GM19438 (cell line): Measurements from ENCODE around the gene PM20D1.
"Not testable (repeated sequence)": the region's sequence is repeated elsewhere in the genome, so short reads cannot be mapped to it uniquely, and the experiment has no call there.

ENCODE experiments used
- ATAC-seq: cut with Tn5 transposase; IDR thresholded peaks from one replicate; pipeline ENCODE4 v1.9.1; 2021; ENCODE audit warnings: low read depth; ENCODE audit not compliant: unreplicated experiment

Gene PM20D1

DNA sequence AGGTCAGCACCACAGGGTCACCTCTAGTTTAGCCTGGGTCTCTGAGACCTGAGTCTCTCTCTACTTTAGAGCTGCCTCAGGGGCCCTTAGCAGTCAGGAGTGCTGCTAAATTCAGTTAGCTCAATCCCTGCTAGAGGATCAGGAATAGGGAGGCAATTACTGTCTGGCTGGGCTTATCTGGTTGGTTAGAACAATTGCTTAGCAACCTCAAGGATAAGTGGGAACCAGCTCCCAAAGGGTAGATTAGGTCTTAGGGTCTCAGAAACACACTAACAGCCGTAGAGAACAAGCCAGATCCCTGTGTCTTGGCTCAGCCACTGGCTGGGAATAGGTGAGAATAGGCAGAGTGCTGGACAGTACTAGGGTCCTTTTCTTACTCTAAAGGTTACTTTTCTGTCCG, 7.7 kb downstream of the PM20D1 start:
- ATAC-seq = no peak

- no peak for ATAC-seq
Measured at GRCh38 chr1:205840146-205840923, 9.6 kb downstream of the PM20D1 start.

GRCh38 chr1:205837382-205837970, 12.5 kb downstream of the PM20D1 start:
- no peak for ATAC-seq

DNA sequence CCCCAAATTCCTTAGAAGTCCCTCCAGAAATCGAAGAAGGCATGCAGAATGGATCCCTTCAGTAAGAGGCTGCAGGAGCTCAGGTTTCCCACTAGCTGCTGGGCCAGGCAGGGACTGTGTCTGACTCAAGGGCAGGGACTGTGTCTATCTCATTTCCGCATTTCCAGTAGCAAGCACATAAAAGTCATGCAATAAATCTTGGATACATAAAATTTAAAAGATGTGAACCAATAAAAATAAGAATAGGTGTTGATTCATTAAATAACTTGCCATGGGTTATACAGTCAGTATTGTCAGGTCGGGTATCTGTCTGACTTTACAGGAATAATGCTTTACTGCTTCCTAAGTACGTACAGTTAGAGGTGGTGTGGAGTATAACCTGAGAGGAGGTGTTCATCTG, 15.2 kb downstream of the PM20D1 start:
- no peak for ATAC-seq

DNA sequence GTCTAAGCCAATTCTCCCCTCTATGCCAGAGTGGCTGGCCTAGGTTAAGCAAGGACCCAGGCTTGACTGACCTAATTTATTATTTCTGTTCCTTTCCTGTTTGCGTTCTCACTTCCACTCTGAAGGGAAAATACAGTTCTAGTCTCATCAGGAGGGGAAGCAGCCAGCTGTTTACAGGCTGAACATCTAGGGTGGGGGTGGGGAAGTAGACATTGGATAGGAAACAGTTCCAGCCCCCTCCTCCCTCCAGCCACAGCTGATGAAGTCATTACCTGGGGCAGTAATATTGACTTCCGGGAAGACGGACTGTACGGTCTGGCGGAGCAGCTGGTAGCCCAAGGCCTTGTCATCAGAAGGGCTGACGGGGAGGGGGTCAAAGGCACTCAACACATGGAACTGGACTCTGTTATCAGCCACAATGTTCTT, 17.6 kb downstream of the PM20D1 start:
- ATAC-seq = no peak

DNA sequence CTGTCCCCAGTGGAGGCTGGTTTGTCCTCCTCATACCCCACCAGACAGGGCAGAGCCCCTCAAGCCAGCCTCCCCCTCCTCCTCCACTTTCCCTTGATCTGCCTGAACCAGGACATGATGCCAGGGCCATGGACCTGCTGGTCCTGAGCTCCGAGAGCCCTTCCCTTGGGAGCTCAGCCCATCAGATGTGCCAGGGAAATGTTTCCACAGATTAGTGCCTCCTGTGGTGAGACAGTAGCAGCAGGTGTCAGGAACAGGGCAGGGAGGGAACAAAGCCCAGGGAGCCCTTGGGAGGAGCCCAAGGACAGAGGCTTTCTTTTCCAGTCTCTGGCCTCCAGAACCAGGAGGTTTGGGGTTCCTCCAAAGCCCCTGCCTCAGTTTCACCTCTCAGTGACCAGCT, 22.3 kb downstream of the PM20D1 start:
- no peak for ATAC-seq

- no peak for ATAC-seq
Measured at GRCh38 chr1:205826995-205827394, 22.9 kb downstream of the PM20D1 start.

- no peak for ATAC-seq
Measured at GRCh38 chr1:205826016-205826806, 23.7 kb downstream of the PM20D1 start.

DNA sequence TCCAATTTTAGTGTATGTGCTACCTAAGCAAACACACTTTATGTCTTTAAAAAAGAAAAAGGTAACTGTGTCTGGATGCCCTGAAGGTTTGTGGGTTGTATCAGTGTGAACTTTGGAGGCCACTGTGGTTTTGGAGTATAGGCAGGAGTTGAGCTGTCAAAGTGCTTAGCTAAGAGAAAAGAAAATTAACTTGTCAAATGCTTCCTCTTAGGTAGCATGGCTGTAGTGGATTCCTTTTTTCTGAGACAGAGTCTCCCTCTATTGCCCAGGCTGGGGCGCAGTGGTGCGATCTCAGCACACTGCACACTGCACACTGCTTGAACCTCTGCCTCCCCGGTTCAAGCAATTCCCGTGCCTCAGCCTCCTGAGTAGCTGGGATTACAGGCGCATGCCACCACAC, 25.8 kb downstream of the PM20D1 start:
- no peak for ATAC-seq

DNA sequence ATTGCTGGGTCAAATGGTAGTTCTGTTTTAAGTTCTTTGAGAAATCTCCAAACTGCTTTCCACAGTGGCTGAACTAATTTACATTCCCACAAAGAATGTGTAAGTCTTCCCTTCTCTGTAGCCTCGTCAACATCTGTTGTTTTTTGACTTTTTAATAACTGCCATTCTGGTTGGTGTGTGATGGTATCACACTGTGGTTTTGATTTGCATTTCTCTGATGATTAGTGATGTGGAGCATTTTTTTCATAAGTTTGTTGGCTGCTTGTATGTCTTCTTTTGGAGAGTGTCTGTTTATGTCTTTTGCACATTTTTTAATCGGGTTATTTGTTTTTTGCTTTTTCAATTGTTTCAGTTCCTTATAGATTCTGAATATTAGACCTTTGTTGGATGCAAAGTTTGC, 26.7 kb downstream of the PM20D1 start:
- not testable (repeated sequence) for ATAC-seq

GRCh38 chr1:205822397-205822796, 27.5 kb downstream of the PM20D1 start:
- no peak for ATAC-seq

- ATAC-seq = no peak
Measured at GRCh38 chr1:205817988-205818387, 31.9 kb downstream of the PM20D1 start.

DNA sequence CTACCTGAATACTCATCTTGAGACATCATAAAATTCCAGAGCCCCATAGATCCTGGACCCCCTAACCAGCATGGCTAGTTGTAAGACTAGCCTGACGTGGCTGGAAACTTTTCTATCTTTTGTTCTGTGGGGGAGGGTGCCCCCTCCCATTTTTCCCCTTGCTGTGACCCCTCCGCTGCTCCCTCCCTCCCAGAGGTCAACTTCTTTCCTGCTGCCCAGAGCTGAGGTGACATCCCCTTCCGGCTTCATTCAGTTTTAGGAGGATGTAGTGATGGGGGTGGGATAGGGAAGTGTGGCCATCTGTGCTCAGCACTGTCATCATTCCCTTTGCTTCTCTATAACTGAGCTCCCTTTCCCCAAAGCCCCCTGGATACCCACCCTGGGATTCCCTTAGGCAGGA, 32.6 kb downstream of the PM20D1 start:
- no peak for ATAC-seq

GRCh38 chr1:205813755-205814058, 36.2 kb downstream of the PM20D1 start:
- no peak for ATAC-seq

- peak; percentile 86 for ATAC-seq
Measured at GRCh38 chr1:205812878-205813754, 36.8 kb downstream of the PM20D1 start, which contains the start of gene SLC41A1. SLC41A1 (minus strand) TSS chr1:205813198; CDS start chr1:205810441, 2,757 bp downstream.

GRCh38 chr1:205812271-205812877, 37.6 kb downstream of the PM20D1 start:
- ATAC-seq = peak; percentile 13

GRCh38 chr1:205811660-205812059, 38.3 kb downstream of the PM20D1 start:
- no peak for ATAC-seq

GRCh38 chr1:205810448-205811157, 39.3 kb downstream of the PM20D1 start:
- no peak for ATAC-seq

GRCh38 chr1:205809942-205810345, 40.0 kb downstream of the PM20D1 start:
- ATAC-seq = no peak

GRCh38 chr1:205809469-205809868, 40.5 kb downstream of the PM20D1 start:
- no peak for ATAC-seq
